ENCODE measurements around the gene MBLAC2. TPM values are rescaled to one million over a fixed set of nuclear protein-coding genes. Genes with fewer than 3 reads are reported as not detected.

The MBLAC2 gene
- total RNA-seq, 4 donors from 2014 or later = 1.1 to 2.4 (median 1.7) TPM

DNA sequence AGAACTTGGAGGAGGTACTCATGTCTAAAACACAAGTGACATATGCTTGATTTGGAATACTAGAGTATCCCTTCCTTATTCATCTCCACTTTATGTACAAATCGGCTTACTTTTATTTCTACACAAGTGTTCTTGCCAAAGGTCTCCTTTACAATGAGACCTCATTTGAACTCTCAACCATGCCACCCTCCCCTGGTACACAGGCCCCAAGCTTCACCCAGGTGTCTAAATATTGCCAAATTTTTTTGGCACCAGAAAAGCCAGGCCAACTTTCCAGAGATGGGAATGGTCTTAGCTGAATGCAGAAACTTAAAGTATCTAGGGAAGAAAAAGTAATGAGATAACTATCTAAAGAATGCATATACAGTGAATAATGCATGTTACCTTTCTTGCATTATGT is 35.9 kb upstream of the MBLAC2 start:
- no peaks in the 10 kb centered on the region for H3K27me3 ChIP-seq
- no peaks in the 10 kb centered on the region for H3K9me3 ChIP-seq
- H3K36me3 ChIP-seq = no peaks in the 10 kb centered on the region
- DNase-seq (no peak), ATAC-seq (no peak)
- H3K27ac ChIP-seq = no peak overlapping the region
- H3K4me1 ChIP-seq = no peaks in the 10 kb centered on the region
- intact Hi-C loops (cut with DNase I; ENCODE audit: low total_unique reads) (no loop called here), in situ Hi-C loops (cut with MboI; ENCODE audit: low sequenced_read_pairs in 4 of 4) (no loop called here)
- H3K4me3 ChIP-seq = no peak overlapping the region
- TF ChIP-seq POLR2A (IDR thresholded peaks at IDR 0.05) = no peak
- TF ChIP-seq, protein P1, sequence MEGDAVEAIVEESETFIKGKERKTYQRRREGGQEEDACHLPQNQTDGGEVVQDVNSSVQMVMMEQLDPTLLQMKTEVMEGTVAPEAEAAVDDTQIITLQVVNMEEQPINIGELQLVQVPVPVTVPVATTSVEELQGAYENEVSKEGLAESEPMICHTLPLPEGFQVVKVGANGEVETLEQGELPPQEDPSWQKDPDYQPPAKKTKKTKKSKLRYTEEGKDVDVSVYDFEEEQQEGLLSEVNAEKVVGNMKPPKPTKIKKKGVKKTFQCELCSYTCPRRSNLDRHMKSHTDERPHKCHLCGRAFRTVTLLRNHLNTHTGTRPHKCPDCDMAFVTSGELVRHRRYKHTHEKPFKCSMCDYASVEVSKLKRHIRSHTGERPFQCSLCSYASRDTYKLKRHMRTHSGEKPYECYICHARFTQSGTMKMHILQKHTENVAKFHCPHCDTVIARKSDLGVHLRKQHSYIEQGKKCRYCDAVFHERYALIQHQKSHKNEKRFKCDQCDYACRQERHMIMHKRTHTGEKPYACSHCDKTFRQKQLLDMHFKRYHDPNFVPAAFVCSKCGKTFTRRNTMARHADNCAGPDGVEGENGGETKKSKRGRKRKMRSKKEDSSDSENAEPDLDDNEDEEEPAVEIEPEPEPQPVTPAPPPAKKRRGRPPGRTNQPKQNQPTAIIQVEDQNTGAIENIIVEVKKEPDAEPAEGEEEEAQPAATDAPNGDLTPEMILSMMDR (IDR thresholded peaks at IDR 0.05 in 4 of 5, conservative IDR thresholded peaks at IDR 0.05 in 1 of 5) = no peak

DNA sequence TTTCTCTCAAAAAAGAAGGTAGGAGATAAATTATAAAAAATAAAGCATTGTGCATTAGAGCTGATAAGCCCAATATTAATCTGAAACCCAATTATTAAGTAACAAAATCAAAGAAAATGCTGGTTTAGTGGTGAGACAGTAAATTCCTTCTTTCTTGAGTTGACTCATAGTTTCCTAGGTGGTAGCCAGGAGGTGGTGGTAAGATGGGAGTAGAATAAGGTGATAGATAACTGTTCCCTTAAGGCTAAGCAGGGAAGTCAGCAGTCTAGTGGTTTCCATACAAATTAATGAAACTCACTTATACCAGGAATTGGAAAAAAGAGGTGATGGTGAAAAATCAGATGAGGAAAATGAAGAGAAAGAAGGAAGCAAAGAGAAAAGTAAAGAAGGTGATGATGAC is 31.6 kb upstream of the MBLAC2 start:
- H3K27me3 ChIP-seq = no peaks in the 10 kb centered on the region
- ATAC-seq (no peak), DNase-seq (no peak)
- no peaks in the 10 kb centered on the region for H3K36me3 ChIP-seq
- TF ChIP-seq POLR2A (IDR thresholded peaks at IDR 0.05) = no peak
- TF ChIP-seq, protein P1 (IDR thresholded peaks at IDR 0.05 in 4 of 5, conservative IDR thresholded peaks at IDR 0.05 in 1 of 5) = no peak
- in situ Hi-C loops (cut with MboI; ENCODE audit: low sequenced_read_pairs in 4 of 4) (no loop called here), intact Hi-C loops (cut with DNase I; ENCODE audit: low total_unique reads) (no loop called here)
- H3K4me3 ChIP-seq = no peak overlapping the region
- H3K9me3 ChIP-seq = no peaks in the 10 kb centered on the region
- no peaks in the 10 kb centered on the region for H3K4me1 ChIP-seq
- H3K27ac ChIP-seq = no peak overlapping the region

DNA sequence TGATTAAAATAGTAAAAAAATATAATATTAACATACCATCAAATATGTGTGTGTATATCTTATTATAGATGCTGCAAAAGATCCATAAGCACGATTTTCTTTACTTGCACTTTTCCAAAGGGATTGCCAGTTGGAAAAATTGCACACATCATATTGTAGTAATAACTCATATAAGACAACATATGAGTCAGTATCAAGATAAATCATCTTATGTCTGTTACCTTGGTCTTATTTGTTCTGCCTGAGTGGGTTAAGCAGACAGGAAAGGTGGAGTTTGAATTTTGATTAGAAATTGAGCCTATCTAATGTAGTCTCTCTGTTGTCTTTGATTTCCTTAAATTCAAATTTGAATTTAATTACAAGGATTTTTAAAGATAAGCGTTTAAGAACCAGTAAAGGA is 30.2 kb upstream of the MBLAC2 start:
- no peaks in the 10 kb centered on the region for H3K4me1 ChIP-seq
- in situ Hi-C loops (cut with MboI; ENCODE audit: low sequenced_read_pairs in 4 of 4) = no loop called here

DNA sequence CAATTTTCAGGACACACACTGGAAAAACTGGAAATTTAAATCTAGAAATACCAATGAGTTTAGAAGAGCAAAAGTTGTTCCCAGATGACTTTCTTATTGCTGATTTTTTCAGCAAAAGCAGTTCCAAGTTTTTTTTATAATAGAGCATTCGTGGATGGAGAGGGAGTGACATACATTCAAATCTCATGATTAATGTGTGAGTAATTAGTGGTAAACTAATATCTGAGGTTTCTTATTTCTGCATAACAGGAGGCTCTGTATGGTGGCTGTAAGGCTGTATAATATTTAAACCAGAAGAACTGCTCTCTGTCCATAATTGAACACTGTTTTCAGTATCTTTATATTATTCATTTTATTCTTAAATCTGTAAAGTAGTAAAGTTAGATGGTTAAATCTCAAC is 29.0 kb upstream of the MBLAC2 start:
- Histone ChIP-seq H3K4me3 (no peak overlapping the region), H3K27me3 (no peaks in the 10 kb centered on the region), H3K36me3 (no peaks in the 10 kb centered on the region), H3K9me3 (no peaks in the 10 kb centered on the region), H3K27ac (no peak overlapping the region), H3K4me1 (no peaks in the 10 kb centered on the region)
- intact Hi-C loops (cut with DNase I; ENCODE audit: low total_unique reads) (no loop called here), in situ Hi-C loops (cut with MboI; ENCODE audit: low sequenced_read_pairs in 4 of 4) (no loop called here)
- TF ChIP-seq, protein P1 (IDR thresholded peaks at IDR 0.05 in 4 of 5, conservative IDR thresholded peaks at IDR 0.05 in 1 of 5) = no peak
- no peak for TF ChIP-seq POLR2A (IDR thresholded peaks at IDR 0.05)
- ATAC-seq (no peak), DNase-seq (no peak)

More for the DNA sequence above, 30.2 kb upstream of the MBLAC2 start:
- Histone ChIP-seq H3K27ac (no peak overlapping the region), H3K36me3 (no peaks in the 10 kb centered on the region), H3K4me3 (no peak overlapping the region), H3K9me3 (no peaks in the 10 kb centered on the region), H3K27me3 (no peaks in the 10 kb centered on the region)
- no peak for TF ChIP-seq POLR2A (IDR thresholded peaks at IDR 0.05)
- TF ChIP-seq, protein P1 (IDR thresholded peaks at IDR 0.05 in 4 of 5, conservative IDR thresholded peaks at IDR 0.05 in 1 of 5) = no peak
- DNase-seq (no peak), ATAC-seq (no peak)
- intact Hi-C loops (cut with DNase I; ENCODE audit: low total_unique reads) = no loop called here

DNA sequence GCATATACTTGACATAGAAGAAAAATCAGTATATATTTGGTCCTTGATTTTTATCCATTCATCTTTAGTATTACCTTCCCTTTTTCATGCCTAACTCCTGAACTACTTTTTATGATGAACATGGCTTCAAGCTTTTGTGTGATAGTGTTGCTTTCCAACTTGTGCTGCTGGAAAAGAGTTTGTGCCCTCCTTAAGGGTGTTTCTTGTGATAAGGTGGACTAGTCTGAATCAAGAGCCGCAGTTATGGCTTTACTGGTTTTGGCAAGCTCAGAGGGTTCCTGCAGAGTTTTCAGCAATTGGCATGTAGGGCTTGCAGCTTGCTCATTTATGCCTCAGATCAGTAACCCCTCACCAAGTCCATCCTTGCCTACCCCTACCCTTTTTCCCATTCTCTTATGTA is 20.6 kb upstream of the MBLAC2 start:
- DNase-seq = no peak
- TF ChIP-seq POLR2A (IDR thresholded peaks at IDR 0.05) = no peak
- TF ChIP-seq, protein P1 (IDR thresholded peaks at IDR 0.05 in 4 of 5, conservative IDR thresholded peaks at IDR 0.05 in 1 of 5) = no peak
- Histone ChIP-seq H3K27ac (no peak overlapping the region), H3K4me3 (no peak overlapping the region), H3K36me3 (no peaks in the 10 kb centered on the region), H3K27me3 (no peaks in the 10 kb centered on the region), H3K9me3 (no peaks in the 10 kb centered on the region), H3K4me1 (no peaks in the 10 kb centered on the region)
- intact Hi-C loops (cut with DNase I; ENCODE audit: low total_unique reads) (no loop called here), in situ Hi-C loops (cut with MboI; ENCODE audit: low sequenced_read_pairs in 4 of 4) (no loop called here)
- ATAC-seq = no peak

All from gastrocnemius medialis (tissue), 4 donors.